ENCODE data around the gene CHST11.

The CHST11 gene

DNA sequence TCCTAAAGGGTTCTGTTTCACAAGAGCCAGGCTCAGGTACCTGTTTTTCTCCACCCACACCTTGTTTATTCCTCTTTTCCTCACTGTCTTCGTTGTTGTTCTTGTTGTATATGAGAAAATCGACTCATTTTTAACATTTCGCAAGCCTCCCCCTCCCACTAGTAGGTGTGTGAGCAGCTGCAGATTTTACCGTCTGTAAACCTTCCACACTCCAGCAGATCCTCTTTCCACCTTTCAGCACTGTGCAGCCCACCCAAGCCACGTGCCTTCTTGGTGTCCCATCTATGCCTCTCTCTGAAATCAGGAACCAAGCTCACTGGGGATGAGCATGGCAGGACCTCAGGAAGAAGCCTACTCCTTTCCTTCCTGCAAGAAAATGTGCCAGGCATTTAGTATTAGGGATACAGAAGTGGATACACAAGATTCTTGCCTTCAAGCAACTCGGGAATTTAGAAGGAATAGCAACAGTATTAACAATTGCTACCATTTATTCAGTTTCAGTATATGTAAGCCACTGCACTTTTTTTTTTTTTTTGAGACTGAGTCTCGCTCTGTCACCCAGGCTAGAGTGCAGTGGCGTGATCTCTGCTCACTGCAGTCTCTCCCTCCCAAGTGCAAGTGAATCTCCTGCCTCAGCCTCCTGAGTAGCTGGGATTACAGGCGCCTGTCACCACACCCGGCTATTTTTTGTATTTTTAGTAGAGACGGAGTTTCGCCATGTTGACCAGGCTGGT lies 113.6 kb downstream of the CHST11 start:
- ChIA-PET CTCF (no interaction called here), POLR2A (no interaction called here)
- Histone ChIP-seq H3K27ac (ENCODE audit: extremely low read depth, low read depth, low read length) (no peak overlapping the region), H3K4me3 (ENCODE audit: low read depth, low read length) (no peak overlapping the region), H3K9me3 (ENCODE audit: control insufficient read depth, insufficient read depth, low read depth, low read length) (no peaks in the 10 kb centered on the region), H3K4me1 (ENCODE audit: control insufficient read depth, insufficient read depth, low read length) (no peaks in the 10 kb centered on the region), H3K36me3 (ENCODE audit: control insufficient read depth in 2 of 2, insufficient read depth in 1 of 2, low read length in 2 of 2) (no peaks in the 10 kb centered on the region)
- TF ChIP-seq MEIS1 (CRISPR knock-in tag; IDR thresholded peaks at IDR 0.05; ENCODE audit: borderline replicate concordance) (no peak), ZNF184 (tag by site-specific recombination; IDR thresholded peaks at IDR 0.05) (no peak), ZNF112 (tag by site-specific recombination; IDR thresholded peaks at IDR 0.05) (no peak), TRIM28 (IDR thresholded peaks at IDR 0.05; ENCODE audit: borderline replicate concordance, low read length) (no peak), ZNF133 (tag by site-specific recombination; IDR thresholded peaks at IDR 0.05) (no peak), ZNF202 (tag by site-specific recombination; IDR thresholded peaks at IDR 0.05; ENCODE audit: borderline replicate concordance) (no peak), ZBTB17 (tag by site-specific recombination; IDR thresholded peaks at IDR 0.05) (no peak), SETDB1 (IDR thresholded peaks at IDR 0.05; ENCODE audit: insufficient read length, low read length) (no peak), ZNF558 (tag by site-specific recombination; IDR thresholded peaks at IDR 0.05) (no peak), ZNF843 (tag by site-specific recombination; IDR thresholded peaks at IDR 0.05) (no peak), ZNF791 (tag by site-specific recombination; IDR thresholded peaks at IDR 0.05) (no peak), SP7 (tag by site-specific recombination; IDR thresholded peaks at IDR 0.05) (no peak)
- TF ChIP-seq, protein P1, sequence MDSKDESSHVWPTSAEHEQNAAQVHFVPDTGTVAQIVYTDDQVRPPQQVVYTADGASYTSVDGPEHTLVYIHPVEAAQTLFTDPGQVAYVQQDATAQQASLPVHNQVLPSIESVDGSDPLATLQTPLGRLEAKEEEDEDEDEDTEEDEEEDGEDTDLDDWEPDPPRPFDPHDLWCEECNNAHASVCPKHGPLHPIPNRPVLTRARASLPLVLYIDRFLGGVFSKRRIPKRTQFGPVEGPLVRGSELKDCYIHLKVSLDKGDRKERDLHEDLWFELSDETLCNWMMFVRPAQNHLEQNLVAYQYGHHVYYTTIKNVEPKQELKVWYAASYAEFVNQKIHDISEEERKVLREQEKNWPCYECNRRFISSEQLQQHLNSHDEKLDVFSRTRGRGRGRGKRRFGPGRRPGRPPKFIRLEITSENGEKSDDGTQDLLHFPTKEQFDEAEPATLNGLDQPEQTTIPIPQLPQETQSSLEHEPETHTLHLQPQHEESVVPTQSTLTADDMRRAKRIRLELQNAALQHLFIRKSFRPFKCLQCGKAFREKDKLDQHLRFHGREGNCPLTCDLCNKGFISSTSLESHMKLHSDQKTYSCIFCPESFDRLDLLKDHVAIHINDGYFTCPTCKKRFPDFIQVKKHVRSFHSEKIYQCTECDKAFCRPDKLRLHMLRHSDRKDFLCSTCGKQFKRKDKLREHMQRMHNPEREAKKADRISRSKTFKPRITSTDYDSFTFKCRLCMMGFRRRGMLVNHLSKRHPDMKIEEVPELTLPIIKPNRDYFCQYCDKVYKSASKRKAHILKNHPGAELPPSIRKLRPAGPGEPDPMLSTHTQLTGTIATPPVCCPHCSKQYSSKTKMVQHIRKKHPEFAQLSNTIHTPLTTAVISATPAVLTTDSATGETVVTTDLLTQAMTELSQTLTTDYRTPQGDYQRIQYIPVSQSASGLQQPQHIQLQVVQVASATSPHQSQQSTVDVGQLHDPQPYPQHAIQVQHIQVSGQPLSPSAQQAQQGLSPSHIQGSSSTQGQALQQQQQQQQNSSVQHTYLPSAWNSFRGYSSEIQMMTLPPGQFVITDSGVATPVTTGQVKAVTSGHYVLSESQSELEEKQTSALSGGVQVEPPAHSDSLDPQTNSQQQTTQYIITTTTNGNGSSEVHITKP (tag by site-specific recombination; IDR thresholded peaks at IDR 0.05), result no peak
- TF ChIP-seq, protein P2, sequence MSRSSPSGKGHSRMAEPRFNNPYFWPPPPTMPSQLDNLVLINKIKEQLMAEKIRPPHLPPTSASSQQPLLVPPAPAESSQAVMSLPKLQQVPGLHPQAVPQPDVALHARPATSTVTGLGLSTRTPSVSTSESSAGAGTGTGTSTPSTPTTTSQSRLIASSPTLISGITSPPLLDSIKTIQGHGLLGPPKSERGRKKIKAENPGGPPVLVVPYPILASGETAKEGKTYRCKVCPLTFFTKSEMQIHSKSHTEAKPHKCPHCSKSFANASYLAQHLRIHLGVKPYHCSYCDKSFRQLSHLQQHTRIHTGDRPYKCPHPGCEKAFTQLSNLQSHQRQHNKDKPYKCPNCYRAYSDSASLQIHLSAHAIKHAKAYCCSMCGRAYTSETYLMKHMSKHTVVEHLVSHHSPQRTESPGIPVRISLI (tag by site-specific recombination; IDR thresholded peaks at IDR 0.05), result no peak
- TF ChIP-seq, protein P3, sequence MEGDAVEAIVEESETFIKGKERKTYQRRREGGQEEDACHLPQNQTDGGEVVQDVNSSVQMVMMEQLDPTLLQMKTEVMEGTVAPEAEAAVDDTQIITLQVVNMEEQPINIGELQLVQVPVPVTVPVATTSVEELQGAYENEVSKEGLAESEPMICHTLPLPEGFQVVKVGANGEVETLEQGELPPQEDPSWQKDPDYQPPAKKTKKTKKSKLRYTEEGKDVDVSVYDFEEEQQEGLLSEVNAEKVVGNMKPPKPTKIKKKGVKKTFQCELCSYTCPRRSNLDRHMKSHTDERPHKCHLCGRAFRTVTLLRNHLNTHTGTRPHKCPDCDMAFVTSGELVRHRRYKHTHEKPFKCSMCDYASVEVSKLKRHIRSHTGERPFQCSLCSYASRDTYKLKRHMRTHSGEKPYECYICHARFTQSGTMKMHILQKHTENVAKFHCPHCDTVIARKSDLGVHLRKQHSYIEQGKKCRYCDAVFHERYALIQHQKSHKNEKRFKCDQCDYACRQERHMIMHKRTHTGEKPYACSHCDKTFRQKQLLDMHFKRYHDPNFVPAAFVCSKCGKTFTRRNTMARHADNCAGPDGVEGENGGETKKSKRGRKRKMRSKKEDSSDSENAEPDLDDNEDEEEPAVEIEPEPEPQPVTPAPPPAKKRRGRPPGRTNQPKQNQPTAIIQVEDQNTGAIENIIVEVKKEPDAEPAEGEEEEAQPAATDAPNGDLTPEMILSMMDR (tag by site-specific recombination; IDR thresholded peaks at IDR 0.05), result no peak
- TF ChIP-seq, protein P4, sequence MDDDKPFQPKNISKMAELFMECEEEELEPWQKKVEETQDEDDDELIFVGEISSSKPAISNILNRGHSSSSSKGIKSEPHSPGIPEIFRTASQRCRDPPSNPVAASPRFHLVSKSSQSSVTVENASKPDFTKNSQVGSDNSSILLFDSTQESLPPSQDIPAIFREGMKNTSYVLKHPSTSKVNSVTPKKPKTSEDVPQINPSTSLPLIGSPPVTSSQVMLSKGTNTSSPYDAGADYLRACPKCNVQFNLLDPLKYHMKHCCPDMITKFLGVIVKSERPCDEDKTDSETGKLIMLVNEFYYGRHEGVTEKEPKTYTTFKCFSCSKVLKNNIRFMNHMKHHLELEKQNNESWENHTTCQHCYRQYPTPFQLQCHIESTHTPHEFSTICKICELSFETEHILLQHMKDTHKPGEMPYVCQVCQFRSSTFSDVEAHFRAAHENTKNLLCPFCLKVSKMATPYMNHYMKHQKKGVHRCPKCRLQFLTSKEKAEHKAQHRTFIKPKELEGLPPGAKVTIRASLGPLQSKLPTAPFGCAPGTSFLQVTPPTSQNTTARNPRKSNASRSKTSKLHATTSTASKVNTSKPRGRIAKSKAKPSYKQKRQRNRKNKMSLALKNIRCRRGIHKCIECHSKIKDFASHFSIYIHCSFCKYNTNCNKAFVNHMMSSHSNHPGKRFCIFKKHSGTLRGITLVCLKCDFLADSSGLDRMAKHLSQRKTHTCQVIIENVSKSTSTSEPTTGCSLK (tag by site-specific recombination; IDR thresholded peaks at IDR 0.05), result no peak
- TF ChIP-seq, protein P5, sequence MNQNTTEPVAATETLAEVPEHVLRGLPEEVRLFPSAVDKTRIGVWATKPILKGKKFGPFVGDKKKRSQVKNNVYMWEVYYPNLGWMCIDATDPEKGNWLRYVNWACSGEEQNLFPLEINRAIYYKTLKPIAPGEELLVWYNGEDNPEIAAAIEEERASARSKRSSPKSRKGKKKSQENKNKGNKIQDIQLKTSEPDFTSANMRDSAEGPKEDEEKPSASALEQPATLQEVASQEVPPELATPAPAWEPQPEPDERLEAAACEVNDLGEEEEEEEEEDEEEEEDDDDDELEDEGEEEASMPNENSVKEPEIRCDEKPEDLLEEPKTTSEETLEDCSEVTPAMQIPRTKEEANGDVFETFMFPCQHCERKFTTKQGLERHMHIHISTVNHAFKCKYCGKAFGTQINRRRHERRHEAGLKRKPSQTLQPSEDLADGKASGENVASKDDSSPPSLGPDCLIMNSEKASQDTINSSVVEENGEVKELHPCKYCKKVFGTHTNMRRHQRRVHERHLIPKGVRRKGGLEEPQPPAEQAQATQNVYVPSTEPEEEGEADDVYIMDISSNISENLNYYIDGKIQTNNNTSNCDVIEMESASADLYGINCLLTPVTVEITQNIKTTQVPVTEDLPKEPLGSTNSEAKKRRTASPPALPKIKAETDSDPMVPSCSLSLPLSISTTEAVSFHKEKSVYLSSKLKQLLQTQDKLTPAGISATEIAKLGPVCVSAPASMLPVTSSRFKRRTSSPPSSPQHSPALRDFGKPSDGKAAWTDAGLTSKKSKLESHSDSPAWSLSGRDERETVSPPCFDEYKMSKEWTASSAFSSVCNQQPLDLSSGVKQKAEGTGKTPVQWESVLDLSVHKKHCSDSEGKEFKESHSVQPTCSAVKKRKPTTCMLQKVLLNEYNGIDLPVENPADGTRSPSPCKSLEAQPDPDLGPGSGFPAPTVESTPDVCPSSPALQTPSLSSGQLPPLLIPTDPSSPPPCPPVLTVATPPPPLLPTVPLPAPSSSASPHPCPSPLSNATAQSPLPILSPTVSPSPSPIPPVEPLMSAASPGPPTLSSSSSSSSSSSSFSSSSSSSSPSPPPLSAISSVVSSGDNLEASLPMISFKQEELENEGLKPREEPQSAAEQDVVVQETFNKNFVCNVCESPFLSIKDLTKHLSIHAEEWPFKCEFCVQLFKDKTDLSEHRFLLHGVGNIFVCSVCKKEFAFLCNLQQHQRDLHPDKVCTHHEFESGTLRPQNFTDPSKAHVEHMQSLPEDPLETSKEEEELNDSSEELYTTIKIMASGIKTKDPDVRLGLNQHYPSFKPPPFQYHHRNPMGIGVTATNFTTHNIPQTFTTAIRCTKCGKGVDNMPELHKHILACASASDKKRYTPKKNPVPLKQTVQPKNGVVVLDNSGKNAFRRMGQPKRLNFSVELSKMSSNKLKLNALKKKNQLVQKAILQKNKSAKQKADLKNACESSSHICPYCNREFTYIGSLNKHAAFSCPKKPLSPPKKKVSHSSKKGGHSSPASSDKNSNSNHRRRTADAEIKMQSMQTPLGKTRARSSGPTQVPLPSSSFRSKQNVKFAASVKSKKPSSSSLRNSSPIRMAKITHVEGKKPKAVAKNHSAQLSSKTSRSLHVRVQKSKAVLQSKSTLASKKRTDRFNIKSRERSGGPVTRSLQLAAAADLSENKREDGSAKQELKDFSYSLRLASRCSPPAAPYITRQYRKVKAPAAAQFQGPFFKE (tag by site-specific recombination; IDR thresholded peaks at IDR 0.05; ENCODE audit: borderline replicate concordance), result no peak

All from HEK293 (cell line).